GM21786 (cell line): ENCODE measurements around the gene PNMA6F.
"Not testable (repeated sequence)": the region's sequence is repeated elsewhere in the genome, so short reads cannot be mapped to it uniquely, and the experiment has no call there.

Source experiments
- ATAC-seq: cut with Tn5 transposase; IDR thresholded peaks from one replicate; pipeline ENCODE4 v1.9.1; 2021; ENCODE audit not compliant: unreplicated experiment

Gene PNMA6F

GRCh38 chrX:153303276-153304262, 18.0 kb downstream of the PNMA6F start:
- no peak for ATAC-seq

GRCh38 chrX:153302796-153303195, 18.8 kb downstream of the PNMA6F start:
- no peak for ATAC-seq

DNA sequence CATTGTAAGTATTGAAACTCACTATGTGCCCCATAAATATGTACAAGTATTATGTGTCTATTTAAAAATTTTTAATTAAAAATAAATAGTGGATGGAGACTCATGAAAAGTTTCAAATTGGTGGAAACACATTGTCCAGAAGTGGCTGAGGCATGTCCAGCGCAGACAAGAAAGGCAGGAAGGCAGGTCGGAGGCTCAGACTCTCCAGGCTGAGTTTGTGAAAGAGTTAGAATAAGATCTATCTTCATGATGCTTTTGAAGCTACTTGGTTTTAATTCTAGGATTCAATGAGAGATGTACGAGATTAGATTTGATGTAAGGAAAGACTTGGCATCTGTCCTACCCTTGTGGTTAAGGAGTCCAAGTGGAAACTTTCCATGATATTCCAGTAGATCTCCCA, 19.8 kb downstream of the PNMA6F start:
- ATAC-seq, result no peak

- ATAC-seq, result no peak
Observed at GRCh38 chrX:153299855-153300254, 21.7 kb downstream of the PNMA6F start.

- ATAC-seq, result no peak
Observed at GRCh38 chrX:153297376-153297775, 24.2 kb downstream of the PNMA6F start.

GRCh38 chrX:153293485-153294071, 28.0 kb downstream of the PNMA6F start:
- ATAC-seq, result not testable (repeated sequence)

GRCh38 chrX:153288807-153289206, 32.8 kb downstream of the PNMA6F start:
- ATAC-seq, result not testable (repeated sequence)

GRCh38 chrX:153285678-153286077, 35.9 kb downstream of the PNMA6F start:
- ATAC-seq, result not testable (repeated sequence)

- ATAC-seq, result not testable (repeated sequence)
Observed at GRCh38 chrX:153283982-153284381, 37.6 kb downstream of the PNMA6F start.

- ATAC-seq, result not testable (repeated sequence)
Observed at GRCh38 chrX:153281784-153282183, 39.8 kb downstream of the PNMA6F start.

DNA sequence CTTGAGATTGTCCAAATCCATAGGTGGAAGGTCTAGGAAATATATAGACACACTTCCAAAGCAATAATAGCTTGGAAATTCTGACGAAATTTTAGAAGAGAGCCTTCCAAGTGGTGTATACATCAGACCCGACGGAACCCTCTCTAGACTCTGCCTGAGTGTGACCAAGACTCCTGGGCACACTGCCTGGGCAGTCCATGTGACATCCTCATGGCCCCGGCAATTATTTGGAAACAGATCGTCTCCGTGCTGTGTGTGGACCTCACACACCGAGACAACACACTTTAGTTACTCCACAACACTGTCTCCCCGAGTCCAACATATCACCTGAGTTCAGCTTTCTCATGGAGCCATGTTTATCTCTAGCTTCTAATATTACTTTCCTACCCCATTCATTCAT, 42.3 kb downstream of the PNMA6F start:
- not testable (repeated sequence) for ATAC-seq

DNA sequence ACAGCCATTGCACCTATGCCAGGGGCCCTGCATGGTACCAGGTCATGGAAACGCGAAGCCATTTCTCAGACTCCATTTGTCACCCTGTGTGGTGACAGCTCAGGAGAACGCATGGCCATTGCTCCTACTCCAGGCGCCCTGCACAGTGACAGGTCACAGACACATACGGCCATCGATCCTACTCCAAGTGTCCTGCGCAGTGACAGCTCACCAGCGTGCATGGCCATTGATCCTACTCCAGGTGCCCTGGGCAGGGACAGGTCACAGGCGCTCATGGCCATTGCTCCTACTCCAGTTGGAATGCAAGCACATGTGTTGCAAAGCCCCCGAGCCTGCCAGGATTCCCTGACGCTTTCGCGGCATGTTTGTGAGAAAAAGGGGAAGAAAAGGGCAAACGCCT, 45.5 kb downstream of the PNMA6F start:
- not testable (repeated sequence) for ATAC-seq

DNA sequence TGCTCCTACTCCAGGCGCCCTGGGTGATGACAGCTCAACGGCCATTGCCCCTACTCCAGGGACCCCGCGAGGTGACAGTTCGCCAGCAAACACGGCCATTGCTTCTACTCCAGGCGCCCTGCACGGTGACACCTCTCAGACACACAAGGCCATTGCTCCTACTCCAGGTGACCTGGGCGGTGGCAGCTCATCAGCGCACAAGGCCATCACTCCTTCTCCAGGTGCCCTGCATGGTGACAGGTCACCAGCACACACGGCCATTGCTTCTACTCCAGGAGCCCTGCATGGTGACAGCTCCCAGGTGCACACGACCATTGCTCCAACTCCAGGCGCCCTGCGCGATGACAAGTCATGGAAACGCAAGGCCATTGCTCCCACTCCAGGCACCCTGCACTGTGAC, 46.1 kb downstream of the PNMA6F start:
- not testable (repeated sequence) for ATAC-seq

DNA sequence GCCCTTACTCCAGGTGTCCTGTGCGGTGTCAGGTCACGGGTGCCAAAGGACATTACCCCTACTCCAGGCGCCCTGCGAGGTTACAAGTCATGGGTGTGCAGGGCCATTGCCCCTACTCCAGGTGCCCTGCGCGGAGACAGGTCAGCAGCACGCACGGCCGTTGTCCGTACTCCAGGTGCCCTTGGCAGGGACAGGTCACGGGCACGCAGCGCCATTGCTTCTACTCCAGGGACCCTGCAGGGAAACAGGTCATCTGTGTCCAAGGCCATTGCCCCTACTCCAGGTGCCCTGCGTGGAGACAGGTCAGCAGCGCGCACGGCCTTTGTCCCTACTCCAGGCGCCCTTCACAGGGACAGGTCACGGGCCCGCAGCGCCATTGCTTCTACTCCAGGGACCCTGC, 49.0 kb downstream of the PNMA6F start:
- ATAC-seq, result not testable (repeated sequence)

DNA sequence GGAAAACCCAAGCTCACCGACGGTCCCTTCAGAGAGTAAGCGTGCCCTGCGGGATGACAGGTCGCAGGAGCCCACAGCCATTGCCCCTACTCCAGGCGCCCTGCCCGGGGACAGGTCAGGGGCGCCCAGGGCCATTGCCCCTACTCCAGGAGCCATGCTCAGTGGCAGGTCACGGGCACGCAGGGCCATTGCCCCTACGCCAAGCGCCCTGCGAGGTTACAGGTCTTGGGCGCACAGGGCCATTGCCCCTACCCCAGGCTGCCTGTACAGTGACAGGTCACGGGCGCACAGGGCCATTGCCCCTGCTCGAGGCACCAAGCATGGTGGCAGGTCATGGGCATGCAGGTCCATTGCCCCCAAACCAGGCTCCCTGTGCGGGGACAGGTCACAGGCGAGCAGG, 49.5 kb downstream of the PNMA6F start:
- ATAC-seq, result not testable (repeated sequence)
